ENCODE measurements around the gene MCF2.

MCF2 gene

GRCh38 chrX:139585613-139586012 lies 122.4 kb downstream of the MCF2 start:
- H3K4me1 ChIP-seq (ENCODE audit: insufficient read depth, low read length): no peaks in the 10 kb centered on the region
- H3K36me3 ChIP-seq (ENCODE audit: insufficient read depth, low read length): no peaks in the 10 kb centered on the region
- no peaks in the 10 kb centered on the region for H3K9me3 ChIP-seq (ENCODE audit: low read length)
- H3K4me3 ChIP-seq (ENCODE audit: low read depth in 1 of 2, low read length in 2 of 2): no peak overlapping the region
- no peak overlapping the region for H3K9ac ChIP-seq (ENCODE audit: low read length)
- H3K27ac ChIP-seq (ENCODE audit: low read depth, low read length): no peak overlapping the region
- H3K27me3 ChIP-seq (ENCODE audit: control insufficient read depth in 1 of 2, insufficient read depth in 2 of 2, low read length in 2 of 2): no peaks in the 10 kb centered on the region

DNA sequence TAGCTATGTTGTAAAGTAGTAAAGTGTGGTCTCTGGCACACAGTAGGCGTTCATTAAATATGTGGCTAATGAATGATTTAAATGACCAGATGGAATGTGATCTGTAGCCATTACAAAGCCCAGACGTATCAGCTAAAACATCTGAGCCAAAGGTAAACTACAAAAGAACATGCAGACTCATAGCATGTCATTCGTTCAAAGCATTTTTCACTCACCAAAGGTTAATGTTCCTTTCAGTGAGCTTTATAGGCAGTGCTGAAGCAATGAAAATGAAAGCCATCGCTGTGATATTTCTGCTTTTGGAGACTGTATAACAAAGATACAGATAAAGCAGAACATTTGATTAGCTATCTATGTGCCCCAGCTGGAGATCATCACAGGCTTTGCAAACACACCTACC lies 126.9 kb downstream of the MCF2 start:
- Histone ChIP-seq H3K9ac (ENCODE audit: low read length) (no peak overlapping the region), H3K9me3 (ENCODE audit: low read length) (no peaks in the 10 kb centered on the region), H3K4me3 (ENCODE audit: low read depth in 1 of 2, low read length in 2 of 2) (no peak overlapping the region), H3K27ac (ENCODE audit: low read depth, low read length) (no peak overlapping the region), H3K36me3 (ENCODE audit: insufficient read depth, low read length) (no peaks in the 10 kb centered on the region), H3K27me3 (ENCODE audit: control insufficient read depth in 1 of 2, insufficient read depth in 2 of 2, low read length in 2 of 2) (no peaks in the 10 kb centered on the region), H3K4me1 (ENCODE audit: insufficient read depth, low read length) (no peaks in the 10 kb centered on the region)

- no peaks in the 10 kb centered on the region for H3K27me3 ChIP-seq (ENCODE audit: control insufficient read depth in 1 of 2, insufficient read depth in 2 of 2, low read length in 2 of 2)
- H3K9me3 ChIP-seq (ENCODE audit: low read length): no peaks in the 10 kb centered on the region
- H3K4me1 ChIP-seq (ENCODE audit: insufficient read depth, low read length): no peaks in the 10 kb centered on the region
- no peak overlapping the region for H3K4me3 ChIP-seq (ENCODE audit: low read depth in 1 of 2, low read length in 2 of 2)
- H3K27ac ChIP-seq (ENCODE audit: low read depth, low read length): no peak overlapping the region
- H3K36me3 ChIP-seq (ENCODE audit: insufficient read depth, low read length): no peaks in the 10 kb centered on the region
- no peak overlapping the region for H3K9ac ChIP-seq (ENCODE audit: low read length)
Observed at GRCh38 chrX:139566981-139567380, 141.0 kb downstream of the MCF2 start.

DNA sequence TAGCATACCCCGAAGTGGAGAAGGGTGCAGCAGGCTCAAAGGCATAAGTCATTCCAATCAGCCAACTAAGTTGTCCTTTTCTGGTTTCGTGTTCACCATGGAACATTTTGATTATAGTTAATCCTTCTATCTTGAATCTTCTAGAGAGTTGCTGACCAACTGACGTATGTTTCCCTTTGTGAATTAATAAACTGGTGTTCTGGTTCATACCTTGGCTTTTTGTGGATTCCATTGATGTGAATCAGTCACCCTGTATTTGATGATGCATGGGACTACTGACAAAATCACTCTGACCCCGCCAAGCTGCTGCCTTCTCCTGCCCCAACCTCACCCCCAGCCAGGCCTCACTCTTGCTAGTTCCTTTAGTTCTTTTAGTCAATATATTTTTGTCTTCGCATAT lies 144.7 kb downstream of the MCF2 start:
- no peak overlapping the region for H3K4me3 ChIP-seq (ENCODE audit: low read depth in 1 of 2, low read length in 2 of 2)
- no peaks in the 10 kb centered on the region for H3K4me1 ChIP-seq (ENCODE audit: insufficient read depth, low read length)
- no peaks in the 10 kb centered on the region for H3K9me3 ChIP-seq (ENCODE audit: low read length)
- no peak overlapping the region for H3K9ac ChIP-seq (ENCODE audit: low read length)
- no peaks in the 10 kb centered on the region for H3K27me3 ChIP-seq (ENCODE audit: control insufficient read depth in 1 of 2, insufficient read depth in 2 of 2, low read length in 2 of 2)
- H3K27ac ChIP-seq (ENCODE audit: low read depth, low read length): no peak overlapping the region
- no peaks in the 10 kb centered on the region for H3K36me3 ChIP-seq (ENCODE audit: insufficient read depth, low read length)

DNA sequence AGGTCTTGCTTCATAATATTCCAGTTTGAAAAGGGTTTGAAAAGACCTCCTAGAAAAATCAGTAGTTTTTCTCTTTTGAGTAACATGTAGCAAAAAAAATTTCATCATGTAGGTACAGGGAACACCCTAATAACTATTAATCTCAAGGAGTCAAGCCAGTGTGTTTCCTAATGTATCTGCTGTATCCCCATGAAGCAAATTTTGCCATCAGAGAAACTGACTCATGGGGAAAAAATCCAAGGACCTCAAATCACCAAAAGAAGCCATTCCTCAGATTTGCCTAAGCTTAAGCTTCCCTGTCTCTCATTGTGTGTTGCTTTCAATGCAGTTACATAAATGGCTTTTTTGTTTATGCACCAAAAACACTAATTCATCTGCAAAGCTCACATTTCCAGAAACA lies 147.7 kb downstream of the MCF2 start:
- Histone ChIP-seq H3K9ac (ENCODE audit: low read length) (no peak overlapping the region), H3K9me3 (ENCODE audit: low read length) (no peaks in the 10 kb centered on the region), H3K4me3 (ENCODE audit: low read depth in 1 of 2, low read length in 2 of 2) (no peak overlapping the region), H3K36me3 (ENCODE audit: insufficient read depth, low read length) (no peaks in the 10 kb centered on the region), H3K4me1 (ENCODE audit: insufficient read depth, low read length) (no peaks in the 10 kb centered on the region), H3K27ac (ENCODE audit: low read depth, low read length) (no peak overlapping the region), H3K27me3 (ENCODE audit: control insufficient read depth in 1 of 2, insufficient read depth in 2 of 2, low read length in 2 of 2) (no peaks in the 10 kb centered on the region)

DNA sequence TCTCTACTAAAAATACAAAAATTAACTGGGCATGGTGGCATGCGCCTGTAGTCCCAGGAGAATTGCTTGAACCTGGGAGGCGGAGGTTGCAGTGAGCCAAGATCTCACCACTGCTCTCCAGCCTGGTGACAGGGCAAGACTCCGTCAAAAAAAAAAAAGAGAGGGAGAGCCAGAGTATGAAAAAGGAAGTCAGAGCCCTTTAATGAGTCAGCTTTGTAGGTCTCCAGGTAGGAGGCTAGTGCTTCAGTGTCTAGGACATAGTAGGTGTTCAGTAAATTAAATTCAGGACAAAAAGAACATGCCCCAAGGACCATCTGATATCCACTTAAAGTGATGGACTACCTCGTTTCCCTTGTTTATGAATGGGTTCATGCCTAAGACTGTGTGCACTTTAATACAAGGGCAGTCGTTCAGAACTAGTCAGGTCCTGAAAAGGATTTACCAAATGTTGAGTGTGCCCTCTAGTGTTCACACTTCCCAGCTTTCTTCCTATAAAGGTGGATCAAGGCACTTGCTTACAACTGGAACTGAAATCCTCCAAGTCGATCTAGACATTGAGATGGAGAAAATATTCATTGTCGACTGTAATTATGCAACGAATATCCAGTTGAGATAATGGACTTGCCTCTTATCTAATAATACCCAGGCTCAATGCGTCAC lies 148.5 kb downstream of the MCF2 start:
- Histone ChIP-seq H3K4me3 (ENCODE audit: low read depth in 1 of 2, low read length in 2 of 2) (no peak overlapping the region), H3K4me1 (ENCODE audit: insufficient read depth, low read length) (no peaks in the 10 kb centered on the region), H3K27ac (ENCODE audit: low read depth, low read length) (no peak overlapping the region), H3K36me3 (ENCODE audit: insufficient read depth, low read length) (no peaks in the 10 kb centered on the region), H3K9me3 (ENCODE audit: low read length) (no peaks in the 10 kb centered on the region), H3K9ac (ENCODE audit: low read length) (no peak overlapping the region), H3K27me3 (ENCODE audit: control insufficient read depth in 1 of 2, insufficient read depth in 2 of 2, low read length in 2 of 2) (no peaks in the 10 kb centered on the region)

- no peak overlapping the region for H3K9ac ChIP-seq (ENCODE audit: low read length)
- H3K27ac ChIP-seq (ENCODE audit: low read depth, low read length): no peak overlapping the region
- no peaks in the 10 kb centered on the region for H3K9me3 ChIP-seq (ENCODE audit: low read length)
- no peaks in the 10 kb centered on the region for H3K4me1 ChIP-seq (ENCODE audit: insufficient read depth, low read length)
- no peaks in the 10 kb centered on the region for H3K36me3 ChIP-seq (ENCODE audit: insufficient read depth, low read length)
- H3K27me3 ChIP-seq (ENCODE audit: control insufficient read depth in 1 of 2, insufficient read depth in 2 of 2, low read length in 2 of 2): no peaks in the 10 kb centered on the region
- no peak overlapping the region for H3K4me3 ChIP-seq (ENCODE audit: low read depth in 1 of 2, low read length in 2 of 2)
Observed at GRCh38 chrX:139554991-139555675, 152.8 kb downstream of the MCF2 start.

- no peaks in the 10 kb centered on the region for H3K4me1 ChIP-seq (ENCODE audit: insufficient read depth, low read length)
- no peaks in the 10 kb centered on the region for H3K27me3 ChIP-seq (ENCODE audit: control insufficient read depth in 1 of 2, insufficient read depth in 2 of 2, low read length in 2 of 2)
- no peak overlapping the region for H3K27ac ChIP-seq (ENCODE audit: low read depth, low read length)
- H3K4me3 ChIP-seq (ENCODE audit: low read depth in 1 of 2, low read length in 2 of 2): no peak overlapping the region
- H3K9ac ChIP-seq (ENCODE audit: low read length): no peak overlapping the region
- H3K9me3 ChIP-seq (ENCODE audit: low read length): no peaks in the 10 kb centered on the region
- H3K36me3 ChIP-seq (ENCODE audit: insufficient read depth, low read length): no peaks in the 10 kb centered on the region
Observed at GRCh38 chrX:139554376-139554775, 153.6 kb downstream of the MCF2 start.

GRCh38 chrX:139544591-139544990 lies 163.4 kb downstream of the MCF2 start:
- H3K27ac ChIP-seq (ENCODE audit: low read depth, low read length): no peak overlapping the region
- no peaks in the 10 kb centered on the region for H3K4me1 ChIP-seq (ENCODE audit: insufficient read depth, low read length)
- no peak overlapping the region for H3K4me3 ChIP-seq (ENCODE audit: low read depth in 1 of 2, low read length in 2 of 2)
- H3K36me3 ChIP-seq (ENCODE audit: insufficient read depth, low read length): no peaks in the 10 kb centered on the region
- no peak overlapping the region for H3K9ac ChIP-seq (ENCODE audit: low read length)
- H3K9me3 ChIP-seq (ENCODE audit: low read length): no peaks in the 10 kb centered on the region
- H3K27me3 ChIP-seq (ENCODE audit: control insufficient read depth in 1 of 2, insufficient read depth in 2 of 2, low read length in 2 of 2): no peaks in the 10 kb centered on the region

DNA sequence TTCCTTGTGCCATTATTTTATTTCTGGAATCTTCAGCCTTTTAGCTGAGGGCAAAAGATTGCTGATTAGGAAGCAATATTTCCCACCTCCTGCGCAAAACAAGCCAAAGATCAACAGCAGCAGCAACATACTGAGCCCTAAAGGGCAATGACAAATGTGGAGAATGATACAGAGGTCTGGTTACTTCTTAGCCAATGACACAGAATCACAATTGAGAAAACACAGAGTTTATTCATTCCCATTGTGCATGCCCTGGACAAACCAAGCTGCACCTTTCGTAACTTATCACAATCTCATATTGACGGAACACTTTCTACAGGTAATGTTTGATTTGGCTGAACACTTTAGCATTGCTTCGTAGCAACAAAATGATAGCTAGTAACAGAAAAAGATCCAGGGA lies 164.0 kb downstream of the MCF2 start:
- H3K27me3 ChIP-seq (ENCODE audit: control insufficient read depth in 1 of 2, insufficient read depth in 2 of 2, low read length in 2 of 2): no peaks in the 10 kb centered on the region

DNA sequence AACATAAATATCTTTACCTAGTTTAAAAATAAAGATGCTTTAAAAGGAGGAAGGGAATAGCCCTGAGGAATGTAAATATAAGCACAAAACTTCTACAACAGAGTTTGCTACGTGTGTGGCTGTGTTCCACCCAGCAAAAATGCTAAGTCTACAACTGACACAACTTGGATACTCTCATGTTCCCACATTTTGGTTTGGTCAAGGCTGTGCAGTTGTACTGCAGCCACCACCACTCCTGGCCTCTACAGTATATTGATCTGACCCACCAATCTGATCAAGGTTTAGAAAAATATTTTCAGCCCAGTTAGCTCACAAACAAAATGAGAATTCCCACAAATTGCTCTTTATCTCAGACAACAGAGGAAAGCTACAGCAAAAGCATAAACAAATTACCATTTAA lies 165.3 kb downstream of the MCF2 start:
- Histone ChIP-seq H3K9ac (ENCODE audit: low read length) (no peak overlapping the region), H3K4me1 (ENCODE audit: insufficient read depth, low read length) (no peaks in the 10 kb centered on the region), H3K27me3 (ENCODE audit: control insufficient read depth in 1 of 2, insufficient read depth in 2 of 2, low read length in 2 of 2) (no peaks in the 10 kb centered on the region), H3K4me3 (ENCODE audit: low read depth in 1 of 2, low read length in 2 of 2) (no peak overlapping the region), H3K9me3 (ENCODE audit: low read length) (no peaks in the 10 kb centered on the region), H3K27ac (ENCODE audit: low read depth, low read length) (no peak overlapping the region), H3K36me3 (ENCODE audit: insufficient read depth, low read length) (no peaks in the 10 kb centered on the region)

More for the DNA sequence above, 164.0 kb downstream of the MCF2 start:
- Histone ChIP-seq H3K9ac (ENCODE audit: low read length) (no peak overlapping the region), H3K4me3 (ENCODE audit: low read depth in 1 of 2, low read length in 2 of 2) (no peak overlapping the region), H3K9me3 (ENCODE audit: low read length) (no peaks in the 10 kb centered on the region), H3K4me1 (ENCODE audit: insufficient read depth, low read length) (no peaks in the 10 kb centered on the region), H3K36me3 (ENCODE audit: insufficient read depth, low read length) (no peaks in the 10 kb centered on the region), H3K27ac (ENCODE audit: low read depth, low read length) (no peak overlapping the region)
